Hindlimb muscle (tissue), 1 donor: ENCODE data around the gene SLC25A3. TPM values are rescaled to one million over a fixed set of nuclear protein-coding genes. Genes with fewer than 3 reads are reported as not detected.
"Not testable (repeated sequence)": the region's sequence is repeated elsewhere in the genome, so short reads cannot be mapped to it uniquely, and the experiment has no call there.

Experiments used
- DNase-seq: peaks from one replicate; pipeline ENCODE4 v3.0.0-alpha.2; 2013
- polyA plus RNA-seq: library from polyadenylated mRNA; unstranded; fragments of 120-200 nt; gene quantifications from one replicate; pipeline ENCODE4 v1.2.1, GENCODE V29; 2013; ENCODE audit not compliant: insufficient read length

SLC25A3 gene
- polyA plus RNA-seq: 625 TPM

GRCh38 chr12:98593351-98594049 is at the start of gene SLC25A3:
TSS of gene SLC25A3 (plus strand) at chr12:98593686. CDS start at chr12:98593979, 293 bp downstream.
- peak; percentile 99 for DNase-seq

- DNase-seq: no peak
These were observed 49.8 kb upstream of the SLC25A3 start for GRCh38 chr12:98543701-98544100.

GRCh38 chr12:98544751-98545150 is 48.7 kb upstream of the SLC25A3 start:
- DNase-seq: no peak

GRCh38 chr12:98549371-98550110 is 43.9 kb upstream of the SLC25A3 start:
- no peak for DNase-seq

GRCh38 chr12:98551787-98552186 is 41.7 kb upstream of the SLC25A3 start:
- no peak for DNase-seq

- DNase-seq: not testable (repeated sequence)
These were observed 35.4 kb upstream of the SLC25A3 start for GRCh38 chr12:98558097-98558496.

GRCh38 chr12:98559666-98560065 is 33.8 kb upstream of the SLC25A3 start:
- DNase-seq: no peak

- DNase-seq: no peak
These were observed 31.6 kb upstream of the SLC25A3 start for GRCh38 chr12:98561846-98562245.

GRCh38 chr12:98572010-98572409 is 21.5 kb upstream of the SLC25A3 start:
- no peak for DNase-seq

GRCh38 chr12:98574110-98574509 is 19.4 kb upstream of the SLC25A3 start:
- no peak for DNase-seq

- no peak for DNase-seq
These were observed 18.5 kb upstream of the SLC25A3 start for GRCh38 chr12:98575013-98575412.

- DNase-seq: not testable (repeated sequence)
These were observed 16.7 kb upstream of the SLC25A3 start for GRCh38 chr12:98576795-98577194.

GRCh38 chr12:98578392-98578791 is 15.1 kb upstream of the SLC25A3 start:
- no peak for DNase-seq

GRCh38 chr12:98578821-98579220 is 14.7 kb upstream of the SLC25A3 start:
- no peak for DNase-seq

GRCh38 chr12:98579347-98579746 is 14.1 kb upstream of the SLC25A3 start:
- DNase-seq: no peak

- no peak for DNase-seq
These were observed 13.7 kb upstream of the SLC25A3 start for GRCh38 chr12:98579835-98580234.

- no peak for DNase-seq
These were observed 12.8 kb upstream of the SLC25A3 start for GRCh38 chr12:98580695-98581094.

- DNase-seq: no peak
These were observed 12.4 kb upstream of the SLC25A3 start for GRCh38 chr12:98581101-98581500.

GRCh38 chr12:98582093-98582492 is 11.4 kb upstream of the SLC25A3 start:
- no peak for DNase-seq

GRCh38 chr12:98587084-98587483 is 6.4 kb upstream of the SLC25A3 start:
- no peak for DNase-seq

- no peak for DNase-seq
These were observed 2.3 kb upstream of the SLC25A3 start for GRCh38 chr12:98591209-98591608.

GRCh38 chr12:98592825-98593322 is 612 bp upstream of the SLC25A3 start:
- DNase-seq: no peak

- peak; percentile 49 for DNase-seq
These were observed 757 bp downstream of the SLC25A3 start for GRCh38 chr12:98594050-98594835.
